HepG2 (cell line): ENCODE results near the gene MOB4. TPM values are rescaled to one million over a fixed set of nuclear protein-coding genes. Genes with fewer than 3 reads are reported as not detected.
A peak's percentile ranks its signal among the peaks of the same experiment; 100 is the strongest.

Source experiments
- ATAC-seq: fragments of 200-7000 bp; cut with Tn5 transposase; 3 replicates; pipeline ENCODE4 v1.9.1; 2020; ENCODE audit warnings: mild to moderate bottlenecking, moderate library complexity
- BruUV-seq: library from RNA; stranded (reverse); fragments of 400-500 nt; replicated peaks from 2 replicates; lab custom pipeline; 2021; lab: Mats Ljungman, UMichigan
- CTCF ChIA-PET: fragments of 300-600 bp; formaldehyde crosslinking; extraction: SDS; loops from one replicate; lab custom pipeline; 2021; ENCODE audit warnings: low total read pairs, inconsistent platforms, low intra/inter-chr PET ratio; lab: Yijun Ruan, JAX
- POLR2A ChIA-PET: fragments of 350-600 bp; sonication (Branson Sonifier 250); formaldehyde crosslinking; loops from one replicate; lab custom pipeline; 2020; ENCODE audit warnings: antibody characterized with exemption, inconsistent platforms; lab: Yijun Ruan, JAX
- DNase-seq: peaks from one replicate; pipeline ENCODE4 v3.0.0-alpha.2; 2015; ENCODE audit warnings: low spot score
- FAIRE-seq: peaks from 3 replicates; lab custom pipeline; 2011; peaks lifted over from hg19 to GRCh38; lab: Jason Lieb, UNC
- H2AFZ ChIP-seq: one replicate; pipeline ENCODE4 v1.6.1; 2011; ENCODE audit warnings: low read length, inconsistent platforms
- H3K27ac ChIP-seq: fragments of 300-600 bp; 3 replicates; pipeline ENCODE4 v1.8.0; 2011; ENCODE audit warnings: mixed run types, mild to moderate bottlenecking, mixed read lengths, low read length, inconsistent platforms; ENCODE audit not compliant: insufficient read depth; ENCODE audit errors: extremely low read length
- H3K27me3 ChIP-seq, 2 experiments: fragments of 200-600 bp in 1 of 2; 2 replicates in 1 of 2; 3 replicates in 1 of 2; pipeline versions ENCODE4 v1.6.0 to v1.8.0; 2011; ENCODE audit warnings: low read length in 2 of 2, mild to moderate bottlenecking in 2 of 2, moderate library complexity in 2 of 2, inconsistent platforms in 1 of 2; ENCODE audit not compliant: insufficient read depth in 2 of 2, control insufficient read depth in 1 of 2
- H3K36me3 ChIP-seq, 2 experiments: fragments of 200-600 bp in 1 of 2; replicated peaks in 1 of 2; 2 replicates in 1 of 2; 3 replicates in 1 of 2; pipeline versions ENCODE4 v1.5.1 to v1.8.0; 2011; ENCODE audit warnings: low read length in 2 of 2, inconsistent platforms in 1 of 2; ENCODE audit not compliant: insufficient read depth in 2 of 2, control insufficient read depth in 1 of 2
- H3K4me1 ChIP-seq: 2 replicates; pipeline ENCODE4 v1.5.1; 2012; ENCODE audit warnings: low read length, inconsistent platforms; ENCODE audit not compliant: insufficient read depth
- H3K4me2 ChIP-seq: 2 replicates; pipeline ENCODE4 v1.6.0; 2011; ENCODE audit warnings: low read depth, low read length, inconsistent platforms
- H3K4me3 ChIP-seq, 3 experiments: fragments of 200-600 bp in 1 of 3; sonication (generic), shearing (Covaris generic) in 1 of 3; replicated peaks in 1 of 3; 2 replicates each; pipeline ENCODE4 v1.5.1; 2011 to 2016; ENCODE audit warnings: low read length in 3 of 3, inconsistent platforms in 2 of 3, low read depth in 2 of 3, mild to moderate bottlenecking in 2 of 3, control low read depth in 1 of 3, mixed read lengths in 1 of 3; ENCODE audit not compliant: insufficient read depth in 1 of 3
- H3K79me2 ChIP-seq: one replicate; pipeline ENCODE4 v1.6.1; 2011; ENCODE audit warnings: low read length, inconsistent platforms; ENCODE audit not compliant: insufficient read depth
- H3K9ac ChIP-seq: 2 replicates; pipeline ENCODE4 v1.6.0; 2011; ENCODE audit warnings: mild to moderate bottlenecking, low read depth, low read length, inconsistent platforms; ENCODE audit not compliant: insufficient read depth
- H3K9me3 ChIP-seq: 2 replicates; pipeline ENCODE4 v1.5.1; 2012; ENCODE audit warnings: mild to moderate bottlenecking, low read length
- H4K20me1 ChIP-seq: 2 replicates; pipeline ENCODE4 v1.6.0; 2011; ENCODE audit warnings: inconsistent platforms, mild to moderate bottlenecking, low read length, moderate library complexity; ENCODE audit not compliant: insufficient read depth
- ATF2 ChIP-seq: sonication (generic); formaldehyde crosslinking; IDR thresholded peaks from 2 replicates; pipeline ENCODE4 v1.4.0; 2020; ENCODE audit warnings: missing genetic modification reagents
- FOXP1 ChIP-seq, 2 experiments: fragments of 450-650 bp in 1 of 2; IDR thresholded peaks; 2 replicates each; pipeline ENCODE4 v1.6.1; 2017 to 2018; ENCODE audit warnings: antibody characterized with exemption in 1 of 2
- HES4 ChIP-seq: sonication (generic); formaldehyde crosslinking; IDR thresholded peaks from 2 replicates; pipeline ENCODE4 v1.9.0; 2021; ENCODE audit warnings: mild to moderate bottlenecking, missing genetic modification reagents, borderline replicate concordance
- NFKB2 ChIP-seq: sonication (generic); formaldehyde crosslinking; IDR thresholded peaks from 2 replicates; pipeline ENCODE4 v1.4.0; 2020; ENCODE audit warnings: missing genetic modification reagents, borderline replicate concordance
- PATZ1 ChIP-seq: sonication (generic); formaldehyde crosslinking; IDR thresholded peaks from 2 replicates; pipeline ENCODE4 v1.4.0; 2020; ENCODE audit warnings: missing genetic modification reagents
- PBX2 ChIP-seq: IDR thresholded peaks from 2 replicates; pipeline ENCODE4 v1.6.1; 2016; ENCODE audit warnings: control low read depth
- RNF219 ChIP-seq: sonication (generic); formaldehyde crosslinking; IDR thresholded peaks from 2 replicates; pipeline ENCODE4 v1.5.0; 2020; ENCODE audit warnings: mild to moderate bottlenecking, missing genetic modification reagents
- SMC3 ChIP-seq: IDR thresholded peaks from 2 replicates; pipeline ENCODE4 v1.6.1; 2011; ENCODE audit warnings: low read length, improper control_type of control experiment
- TFAP4 ChIP-seq: sonication (generic); IDR thresholded peaks from 2 replicates; pipeline ENCODE4 v1.6.1; 2016; ENCODE audit warnings: low read depth, borderline replicate concordance
- ZFX ChIP-seq: sonication (generic); formaldehyde crosslinking; IDR thresholded peaks from 2 replicates; pipeline ENCODE4 v1.4.0; 2020; ENCODE audit warnings: mild to moderate bottlenecking, low read depth, missing genetic modification reagents, moderate library complexity
- ZFY ChIP-seq: sonication (generic); formaldehyde crosslinking; IDR thresholded peaks from 2 replicates; pipeline ENCODE4 v1.4.0; 2020; ENCODE audit warnings: missing genetic modification reagents
- ZMYM2 ChIP-seq: sonication (generic); formaldehyde crosslinking; IDR thresholded peaks from 2 replicates; pipeline ENCODE4 v1.8.0; 2022; ENCODE audit warnings: mild to moderate bottlenecking, missing genetic modification reagents
- ZNF569 ChIP-seq: sonication (generic); formaldehyde crosslinking; IDR thresholded peaks from 2 replicates; pipeline ENCODE4 v1.5.0; 2020; ENCODE audit warnings: mild to moderate bottlenecking, missing genetic modification reagents, moderate library complexity, borderline replicate concordance
- ZNF580 ChIP-seq: IDR thresholded peaks from 2 replicates; pipeline ENCODE4 v1.6.1; 2016; ENCODE audit warnings: low read depth, borderline replicate concordance
- WGBS: methylation state at CpG from one replicate; pipeline ENCODE4 v1.1.6; 2017; ENCODE audit warnings: low lambda C conversion rate; 5-methylcytosine and 5-hydroxymethylcytosine counted together
- in situ Hi-C: cut with HindIII; loops from 2 replicates; pipeline ENCODE4 v1.10.0; 2017; ENCODE audit warnings: low pct_unique_long_range_greater_than_20kb; ENCODE audit not compliant: extremely low pct_ligation_motif_present
- intact Hi-C: fragments of 100-400 bp; cut with micrococcal nuclease; formaldehyde crosslinking; loops from one replicate; pipeline ENCODE4 v1.10.0; 2022; ENCODE audit not compliant: unreplicated experiment
- polyA plus RNA-seq, 8 experiments: library from polyadenylated mRNA; depleted of rRNA in 3 of 8; stranded (reverse) in 7 of 8; unstranded in 1 of 8; fragments of >200 nt; fragmentation: Illumina TruSeq in 4 of 8; extraction: Trizol in 4 of 8; gene quantifications; 2 replicates each; pipeline versions ENCODE4 v1.2.1 to v1.2.3, GENCODE V29; 2011 to 2016; ENCODE audit warnings: low read depth in 4 of 8, missing spikeins in 1 of 8, mixed read lengths in 1 of 8; ENCODE audit not compliant: insufficient read depth in 1 of 8
- total RNA-seq, 5 experiments: library from RNA; depleted of rRNA; stranded (reverse); fragments of >200 nt; fragmentation: Illumina TruSeq; extraction: Trizol; gene quantifications; 2 replicates each; pipeline ENCODE4 v1.2.3, GENCODE V29; 2016; ENCODE audit warnings: low read depth in 1 of 5

The MOB4 gene
- total and polyA plus RNA-seq, 2 of the 13 experiments (the other 11 are each of a cell fraction or from before 2014, with no cell fraction given) = 35.7 to 38.6 TPM

GRCh38 chr2:197599285-197599965, 83.6 kb downstream of the MOB4 start (continued):
- TF ChIP-seq PATZ1 (CRISPR knock-in tag) = peak; percentile 31; the same call in 1 of the 2 replicates
- TF ChIP-seq SMC3 = peak; percentile 82; the same call in 1 of the 2 replicates

GRCh38 chr2:197600306-197600705, 84.4 kb downstream of the MOB4 start:
- POLR2A ChIA-PET = interaction anchor here (0.9 to 1.3 kb wide), 5 partner anchors 13 to 165 kb away, joined by 3 to 14 read pairs (median 4); partner anchors contain the start of genes HSPD1, HSPE1 and SF3B1
- H4K20me1 ChIP-seq = no peaks in the 10 kb centered on the region
- 58% methylated on average over 5 of the region's 5 CpGs for WGBS
- TF ChIP-seq ZFY (CRISPR knock-in tag) = no peak
- TF ChIP-seq RNF219 = no peak
- no peak for TF ChIP-seq TFAP4
- no peak for TF ChIP-seq ATF2 (CRISPR knock-in tag)
- TF ChIP-seq FOXP1 (IDR thresholded peaks at IDR 0.05) = no peak
- no peak for TF ChIP-seq FOXP1 (CRISPR knock-in tag; IDR thresholded peaks at IDR 0.05)
- TF ChIP-seq PBX2 (CRISPR knock-in tag) = no peak
- TF ChIP-seq ZNF580 = no peak
- TF ChIP-seq ZNF569 (CRISPR knock-in tag) = no peak
- TF ChIP-seq ZMYM2 (CRISPR knock-in tag) = no peak
- no peak for TF ChIP-seq NFKB2 (CRISPR knock-in tag)
- no peak for TF ChIP-seq HES4 (CRISPR knock-in tag)
- TF ChIP-seq ZFX (CRISPR knock-in tag) = no peak

More at GRCh38 chr2:197600306-197600705, 84.4 kb downstream of the MOB4 start:
- intact Hi-C loops = no loop called here
- no peak for DNase-seq
- FAIRE-seq = no peak
- Histone ChIP-seq H3K27ac (no peak overlapping the region), H3K9ac (no peak overlapping the region), H3K4me2 (no peak overlapping the region), H3K79me2 (no peaks in the 10 kb centered on the region), H3K4me1 (peaks cover 23% of the 10 kb centered on the region), H2AFZ (no peak overlapping the region), H3K27me3 (peaks cover 0 to 17% of the 10 kb centered on the region in 2 experiments; a peak in 2 of 5 replicates), H3K9me3 (no peaks in the 10 kb centered on the region), H3K4me3 (no peak overlapping the region), H3K36me3 (no peaks in the 10 kb centered on the region)
- in situ Hi-C loops = no loop called here
- no TSS peak for BruUV-seq
- ATAC-seq = no peak
- CTCF ChIA-PET = no interaction called here
